HCT116 (cell line): ENCODE measurements around the gene AGTPBP1. TPM values are rescaled to one million over a fixed set of nuclear protein-coding genes. Genes with fewer than 3 reads are reported as not detected.

Source experiments
- ATAC-seq: fragments of 200-7000 bp; cut with Tn5 transposase; 2 replicates; pipeline ENCODE4 v1.9.1; 2020; ENCODE audit warnings: mild to moderate bottlenecking, moderate library complexity
- BruUV-seq: library from RNA; stranded (reverse); fragments of 400-500 nt; replicated peaks from 2 replicates; lab custom pipeline; 2021; lab: Mats Ljungman, UMichigan
- CTCF ChIA-PET: fragments of 300-600 bp; sonication (Branson Sonifier 250); formaldehyde crosslinking; loops from one replicate; lab custom pipeline; 2021; ENCODE audit warnings: antibody characterized with exemption; lab: Charles Lee
- POLR2A ChIA-PET: fragments of 300-600, 350-600 bp; sonication (Branson Sonifier 250); formaldehyde crosslinking; loops from one replicate; lab custom pipeline; 2021; ENCODE audit warnings: antibody characterized with exemption; lab: Charles Lee
- RAD21 ChIA-PET, 2 experiments: fragments of 300-600 bp; sonication (Branson Sonifier 250); formaldehyde crosslinking; loops; one replicate each; lab custom pipeline; 2023; ENCODE audit warnings: low total read pairs in 2 of 2; ENCODE audit not compliant: uncharacterized antibody in 2 of 2, unreplicated experiment in 2 of 2, low non-redundant PET in 1 of 2; lab: Charles Lee
- DNase-seq: peaks from one replicate; pipeline ENCODE4 v3.0.0-alpha.2; 2010; ENCODE audit warnings: low read depth, low spot score
- H2AFZ ChIP-seq: fragments of 200-600 bp; shearing (Covaris generic), sonication (generic); 2 replicates; pipeline ENCODE4 v1.6.1; 2017; ENCODE audit warnings: low read depth, mixed run types, mixed read lengths, antibody characterized with exemption, low read length; ENCODE audit not compliant: poor library complexity, severe bottlenecking
- H3K27ac ChIP-seq: 2 replicates; pipeline ENCODE4 v1.5.1; 2012; ENCODE audit warnings: low read depth, low read length
- H3K27me3 ChIP-seq: fragments of 200-600 bp; sonication (generic); 2 replicates; pipeline ENCODE4 v1.6.1; 2016; ENCODE audit warnings: mixed run types, low read length, mixed read lengths; ENCODE audit not compliant: insufficient read depth
- H3K36me3 ChIP-seq, 2 experiments: fragments of 200-500 bp in 1 of 2; fragments of 200-600 bp in 1 of 2; sonication (Bioruptor generic) in 1 of 2; sonication (generic) in 1 of 2; 2 replicates each; pipeline versions ENCODE4 v1.5.1 to v1.6.1; 2014 to 2016; ENCODE audit warnings: low read length in 2 of 2, inconsistent platforms in 1 of 2, mixed read lengths in 1 of 2, mixed run types in 1 of 2; ENCODE audit not compliant: insufficient read depth in 2 of 2, control insufficient read depth in 1 of 2
- H3K4me1 ChIP-seq, 2 experiments: fragments of 200-600 bp in 1 of 2; sonication (generic) in 1 of 2; 2 replicates each; pipeline versions ENCODE4 v1.5.1 to v1.6.1; 2012 to 2017; ENCODE audit warnings: low read length in 2 of 2, inconsistent platforms in 1 of 2, mild to moderate bottlenecking in 1 of 2, mixed read lengths in 1 of 2, mixed run types in 1 of 2, moderate library complexity in 1 of 2; ENCODE audit not compliant: insufficient read depth in 2 of 2, control insufficient read depth in 1 of 2
- H3K4me2 ChIP-seq: fragments of 200-600 bp; sonication (generic); 2 replicates; pipeline ENCODE4 v1.6.1; 2017; ENCODE audit warnings: mixed run types, low read length, mixed read lengths
- H3K4me3 ChIP-seq, 2 experiments: fragments of 200-600 bp in 1 of 2; sonication (generic) in 1 of 2; replicated peaks in 1 of 2; 2 replicates each; pipeline ENCODE4 v1.5.1; 2011 to 2016; ENCODE audit warnings: low read length in 2 of 2, control low read depth in 1 of 2, low read depth in 1 of 2, mild to moderate bottlenecking in 1 of 2, mixed read lengths in 1 of 2, mixed run types in 1 of 2
- H3K79me2 ChIP-seq: fragments of 200-600 bp; sonication (generic); 2 replicates; pipeline ENCODE4 v1.6.1; 2017; ENCODE audit warnings: mild to moderate bottlenecking, mixed run types, low read length, moderate library complexity, mixed read lengths; ENCODE audit not compliant: insufficient read depth
- H3K9ac ChIP-seq: fragments of 200-600 bp; sonication (generic); 2 replicates; pipeline ENCODE4 v1.6.1; 2016; ENCODE audit warnings: low read length, mixed read lengths
- H3K9me2 ChIP-seq: fragments of 200-600 bp; sonication (generic), shearing (Covaris generic); 2 replicates; pipeline ENCODE4 v1.6.1; 2017; ENCODE audit warnings: mixed run types, mild to moderate bottlenecking, moderate library complexity; ENCODE audit not compliant: insufficient read depth
- H3K9me3 ChIP-seq, 2 experiments: fragments of 200-500 bp in 1 of 2; fragments of 200-600 bp in 1 of 2; sonication (Bioruptor generic) in 1 of 2; sonication (generic) in 1 of 2; 2 replicates each; pipeline ENCODE4 v1.6.1; 2014 to 2017; ENCODE audit warnings: low read length in 2 of 2, mixed read lengths in 2 of 2, inconsistent platforms in 1 of 2, low read depth in 1 of 2, mild to moderate bottlenecking in 1 of 2, mixed run types in 1 of 2, moderate library complexity in 1 of 2; ENCODE audit not compliant: control insufficient read depth in 1 of 2, insufficient read depth in 1 of 2
- H4K20me1 ChIP-seq: fragments of 200-600 bp; sonication (generic), shearing (Covaris generic); 2 replicates; pipeline ENCODE4 v1.6.1; 2017; ENCODE audit warnings: mixed run types, mild to moderate bottlenecking, moderate library complexity; ENCODE audit not compliant: insufficient read depth
- ATF3 ChIP-seq: IDR thresholded peaks from 2 replicates; pipeline ENCODE4 v1.6.1; 2012
- CBX3 ChIP-seq: IDR thresholded peaks from 2 replicates; pipeline ENCODE4 v1.6.1; 2012; ENCODE audit warnings: low read depth
- CTCF ChIP-seq, 3 experiments: fragments of 200-600 bp in 1 of 3; sonication (generic) in 1 of 3; IDR thresholded peaks in 2 of 3; conservative IDR thresholded peaks in 1 of 3; 2 replicates each; pipeline ENCODE4 v1.5.1; 2012 to 2017; ENCODE audit warnings: low read depth in 2 of 3, low read length in 2 of 3, antibody characterized with exemption in 1 of 3, borderline replicate concordance in 1 of 3, control low read depth in 1 of 3, mild to moderate bottlenecking in 1 of 3, mixed read lengths in 1 of 3, mixed run types in 1 of 3, moderate library complexity in 1 of 3; ENCODE audit not compliant: insufficient read depth in 1 of 3
- EGR1 ChIP-seq: IDR thresholded peaks from 2 replicates; pipeline ENCODE4 v1.6.1; 2012; ENCODE audit warnings: low read depth
- ELF1 ChIP-seq: IDR thresholded peaks from 2 replicates; pipeline ENCODE4 v1.6.1; 2012; ENCODE audit warnings: low read depth, borderline replicate concordance
- EZH2 ChIP-seq: fragments of 200-600 bp; sonication (generic); IDR thresholded peaks from 2 replicates; pipeline ENCODE4 v1.6.1; 2017; ENCODE audit warnings: antibody characterized with exemption, mixed run types
- FOSL1 ChIP-seq: IDR thresholded peaks from 2 replicates; pipeline ENCODE4 v1.6.1; 2012; ENCODE audit warnings: low read depth
- MAX ChIP-seq: IDR thresholded peaks from 2 replicates; pipeline ENCODE4 v1.6.1; 2012
- POLR2AphosphoS5 ChIP-seq: IDR thresholded peaks from 2 replicates; pipeline ENCODE4 v1.6.1; 2011; ENCODE audit warnings: mild to moderate bottlenecking, low read depth, low read length, moderate library complexity
- REST ChIP-seq: IDR thresholded peaks from 2 replicates; pipeline ENCODE4 v1.6.1; 2012; ENCODE audit warnings: low read depth
- SP1 ChIP-seq: IDR thresholded peaks from 2 replicates; pipeline ENCODE4 v1.6.1; 2012; ENCODE audit warnings: low read depth
- SRF ChIP-seq: IDR thresholded peaks from 2 replicates; pipeline ENCODE4 v1.6.1; 2012; ENCODE audit warnings: low read depth
- TCF7L2 ChIP-seq: IDR thresholded peaks from 2 replicates; pipeline ENCODE4 v1.7.0; 2011; ENCODE audit warnings: borderline replicate concordance, inconsistent platforms; ENCODE audit not compliant: insufficient read depth, insufficient read length; ENCODE audit errors: extremely low read depth
- YY1 ChIP-seq: IDR thresholded peaks from 2 replicates; pipeline ENCODE4 v1.6.1; 2011; ENCODE audit warnings: low read length, low read depth, moderate library complexity, mild to moderate bottlenecking; ENCODE audit not compliant: insufficient replicate concordance; ENCODE audit errors: extremely low read depth
- ZNF274 ChIP-seq: fragments of 200-500 bp; sonication (Bioruptor generic); IDR thresholded peaks from 2 replicates; pipeline ENCODE4 v1.6.1; 2014; ENCODE audit warnings: mild to moderate bottlenecking, low read depth, low read length, inconsistent platforms
- intact Hi-C: fragments of 100-400 bp; cut with micrococcal nuclease; formaldehyde crosslinking; loops from 2 replicates; pipeline ENCODE4 v1.10.0; 2022
- total RNA-seq: library from RNA; stranded (reverse); gene quantifications from one replicate; pipeline ENCODE4 v1.2.1, GENCODE V29; 2021; ENCODE audit not compliant: unreplicated experiment

Gene AGTPBP1
- total RNA-seq, 1 experiment from 2014 or later: 17.4 TPM

- intact Hi-C loops: no loop called here
- RAD21 ChIA-PET: no interaction called here
- H3K9me3 ChIP-seq: no peaks in the 10 kb centered on the region
- POLR2A ChIA-PET: no interaction called here
- ATAC-seq: no peak
- CTCF ChIA-PET: interaction anchor here (2.3 kb wide), 1 partner anchor 17 kb away, joined by 7 read pairs; no protein-coding TSS in a partner anchor
- H3K27ac ChIP-seq: no peak overlapping the region
- no peaks in the 10 kb centered on the region for H3K9me2 ChIP-seq
- H3K79me2 ChIP-seq: no peaks in the 10 kb centered on the region; the same call in 1 of the 2 replicates
- no peak for DNase-seq
- no peaks in the 10 kb centered on the region for H4K20me1 ChIP-seq
- H3K36me3 ChIP-seq: no peaks in the 10 kb centered on the region
- no peak overlapping the region for H2AFZ ChIP-seq
- no peaks in the 10 kb centered on the region for H3K27me3 ChIP-seq
- no peaks in the 10 kb centered on the region for H3K4me1 ChIP-seq
- H3K4me2 ChIP-seq: no peak overlapping the region
- no peak for TF ChIP-seq EGR1
- TF ChIP-seq ELF1: no peak
- no peak for TF ChIP-seq EZH2
- TF ChIP-seq MAX: no peak
- TF ChIP-seq POLR2AphosphoS5: no peak
- TF ChIP-seq ZNF274: no peak
- TF ChIP-seq SRF: no peak
- TF ChIP-seq REST: no peak
- no peak for TF ChIP-seq YY1
- no peak for TF ChIP-seq TCF7L2
- no peak for TF ChIP-seq FOSL1
- TF ChIP-seq ATF3: no peak
- TF ChIP-seq CTCF (IDR thresholded peaks at IDR 0.05 in 2 of 3, conservative IDR thresholded peaks at IDR 0.05 in 1 of 3; ENCODE audit: borderline replicate concordance in 1 of 3, insufficient read depth in 1 of 3, low read depth in 2 of 3, low read length in 2 of 3): no peak
- no peak for TF ChIP-seq SP1
- no peak for TF ChIP-seq CBX3
- no peak overlapping the region for H3K9ac ChIP-seq
- no peak overlapping the region for H3K4me3 ChIP-seq
- no TSS peak for BruUV-seq
Observed at GRCh38 chr9:85715587-85715986, 26.2 kb downstream of the AGTPBP1 start.
